Mesodermal cell (in vitro differentiated cells): Measurements from ENCODE around the gene PITPNC1.

ENCODE experiments used
- H3K27ac ChIP-seq: 2 replicates; pipeline ENCODE4 v1.7.0; 2013; ENCODE audit warnings: mild to moderate bottlenecking, low read depth, low read length, moderate library complexity; ENCODE audit not compliant: severe bottlenecking
- H3K36me3 ChIP-seq: 2 replicates; pipeline ENCODE4 v1.7.1; 2013; ENCODE audit warnings: mild to moderate bottlenecking, low read length, moderate library complexity; ENCODE audit not compliant: control insufficient read depth, insufficient read depth
- H3K4me1 ChIP-seq: one replicate; pipeline ENCODE4 v1.7.1; 2013; ENCODE audit warnings: mild to moderate bottlenecking, low read length; ENCODE audit not compliant: insufficient read depth, control insufficient read depth, poor library complexity, severe bottlenecking
- H3K4me3 ChIP-seq: 2 replicates; pipeline ENCODE4 v1.7.0; 2013; ENCODE audit warnings: low read length, control low read depth, mild to moderate bottlenecking; ENCODE audit not compliant: insufficient read depth, poor library complexity, severe bottlenecking; ENCODE audit errors: extremely low read depth
- H3K9me3 ChIP-seq: 2 replicates; pipeline ENCODE4 v1.7.1; 2013; ENCODE audit warnings: mild to moderate bottlenecking, low read length, moderate library complexity; ENCODE audit not compliant: control insufficient read depth
- WGBS, 2 experiments: methylation state at CpG; one replicate each; pipeline ENCODE4 v1.1.5; 2013; ENCODE audit warnings: missing lambda C conversion rate in 2 of 2; ENCODE audit not compliant: insufficient coverage in 2 of 2; 5-methylcytosine and 5-hydroxymethylcytosine counted together

PITPNC1 gene

GRCh38 chr17:67369676-67370075, 7.4 kb upstream of the PITPNC1 start:
- no peaks in the 10 kb centered on the region for H3K4me1 ChIP-seq
- H3K36me3 ChIP-seq = no peaks in the 10 kb centered on the region
- H3K9me3 ChIP-seq = no peaks in the 10 kb centered on the region
- no peak overlapping the region for H3K27ac ChIP-seq
- H3K4me3 ChIP-seq = no peak overlapping the region

- H3K4me1 ChIP-seq = peaks cover 4% of the 10 kb centered on the region
- no peaks in the 10 kb centered on the region for H3K9me3 ChIP-seq
- no peak overlapping the region for H3K4me3 ChIP-seq
- H3K36me3 ChIP-seq = no peaks in the 10 kb centered on the region
- no peak overlapping the region for H3K27ac ChIP-seq
- WGBS, 2 experiments = 83% methylated on average over 1 of the region's 1 CpG
Observed at GRCh38 chr17:67372751-67373150, 4.3 kb upstream of the PITPNC1 start.

- Histone ChIP-seq H3K36me3 (no peaks in the 10 kb centered on the region), H3K4me1 (peaks cover 4% of the 10 kb centered on the region), H3K9me3 (no peaks in the 10 kb centered on the region), H3K4me3 (no peak overlapping the region), H3K27ac (no peak overlapping the region)
- WGBS, 2 experiments = 54 to 56% methylated on average over 8 to 10 of the region's 12 CpGs
Observed at GRCh38 chr17:67374329-67375053, 2.6 kb upstream of the PITPNC1 start.

- Histone ChIP-seq H3K9me3 (no peaks in the 10 kb centered on the region), H3K27ac (no peak overlapping the region), H3K36me3 (peaks cover 2% of the 10 kb centered on the region), H3K4me3 (no peak overlapping the region), H3K4me1 (peaks cover 6% of the 10 kb centered on the region)
- WGBS, 2 experiments = 91 to 98% methylated on average over 4 to 5 of the region's 5 CpGs
Observed at GRCh38 chr17:67375054-67375427, 2.0 kb upstream of the PITPNC1 start.

DNA sequence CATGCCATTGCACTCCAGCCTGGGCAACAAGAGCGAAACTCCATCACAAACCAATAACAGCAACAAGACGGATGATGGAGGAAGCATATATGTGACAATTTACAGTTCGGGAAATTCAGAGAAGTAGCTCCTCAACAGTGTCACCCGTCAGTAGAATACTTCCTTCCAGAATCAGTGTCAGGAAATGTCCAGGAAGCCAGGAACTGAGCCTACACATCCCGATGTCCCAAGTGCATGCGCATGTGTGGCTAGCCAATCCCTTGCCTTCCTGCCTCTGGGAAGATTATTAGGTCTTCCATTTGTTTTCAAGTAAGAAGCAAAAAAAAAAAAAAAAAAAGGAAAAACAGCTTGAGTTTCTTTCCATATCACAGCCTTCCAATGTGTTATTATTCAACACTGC, 1.4 kb upstream of the PITPNC1 start:
- H3K36me3 ChIP-seq = peaks cover 8% of the 10 kb centered on the region
- H3K4me3 ChIP-seq = no peak overlapping the region
- 83 to 100% methylated on average over 1 to 5 of the region's 6 CpGs for WGBS, 2 experiments
- peaks cover 6% of the 10 kb centered on the region for H3K4me1 ChIP-seq
- no peaks in the 10 kb centered on the region for H3K9me3 ChIP-seq
- H3K27ac ChIP-seq = no peak overlapping the region

GRCh38 chr17:67376415-67376736, 705 bp upstream of the PITPNC1 start:
- H3K36me3 ChIP-seq = peaks cover 10% of the 10 kb centered on the region
- H3K4me3 ChIP-seq = peak overlapping the region; percentile 92
- H3K27ac ChIP-seq = peak overlapping the region; percentile 72
- H3K9me3 ChIP-seq = no peaks in the 10 kb centered on the region
- WGBS, 2 experiments = 76 to 83% methylated on average over 3 to 6 of the region's 6 CpGs
- H3K4me1 ChIP-seq = peaks cover 6% of the 10 kb centered on the region

GRCh38 chr17:67377488-67378453, 690 bp downstream of the PITPNC1 start:
- Histone ChIP-seq H3K36me3 (peaks cover 10% of the 10 kb centered on the region), H3K4me1 (peaks cover 6% of the 10 kb centered on the region), H3K4me3 (peak overlapping the region; percentile 92), H3K9me3 (no peaks in the 10 kb centered on the region), H3K27ac (peak overlapping the region; percentile 72)
- 0 to 1% methylated on average over 61 to 76 of the region's 100 CpGs for WGBS, 2 experiments

GRCh38 chr17:67378454-67379250, 1.6 kb downstream of the PITPNC1 start:
- peak overlapping the region; percentile 68 for H3K27ac ChIP-seq
- peak overlapping the region; percentile 92 for H3K4me3 ChIP-seq
- no peaks in the 10 kb centered on the region for H3K9me3 ChIP-seq
- 1% methylated on average over 45 to 54 of the region's 72 CpGs for WGBS, 2 experiments
- H3K36me3 ChIP-seq = peaks cover 14% of the 10 kb centered on the region
- peaks cover 6% of the 10 kb centered on the region for H3K4me1 ChIP-seq

- Histone ChIP-seq H3K9me3 (no peaks in the 10 kb centered on the region), H3K36me3 (peaks cover 16% of the 10 kb centered on the region), H3K4me1 (peaks cover 6% of the 10 kb centered on the region), H3K27ac (peak overlapping the region; percentile 68), H3K4me3 (peak overlapping the region; percentile 21)
- 79 to 89% methylated on average over 7 to 8 of the region's 8 CpGs for WGBS, 2 experiments
Observed at GRCh38 chr17:67379251-67379630, 2.2 kb downstream of the PITPNC1 start.

GRCh38 chr17:67381929-67382257, 4.8 kb downstream of the PITPNC1 start:
- no CpG with 5 or more reads among the region's 1 CpG for WGBS, 2 experiments
- Histone ChIP-seq H3K4me3 (no peak overlapping the region), H3K4me1 (peaks cover 2% of the 10 kb centered on the region), H3K27ac (no peak overlapping the region), H3K36me3 (peaks cover 20% of the 10 kb centered on the region), H3K9me3 (no peaks in the 10 kb centered on the region)
